NCI-H82 treated with DMSO at 0.1 percent for 48 hours (cell line): ENCODE results near the gene IQGAP2.

Experiments
- DNase-seq: peaks from one replicate; lab custom pipeline; 2025; ENCODE audit not compliant: unreplicated experiment; lab: John Stamatoyannopoulos, UW

Gene IQGAP2

GRCh38 chr5:76703707-76704106 lies 300.6 kb downstream of the IQGAP2 start:
- DNase-seq: no peak

- no peak for DNase-seq
Measured at GRCh38 chr5:76704131-76704663, 301.1 kb downstream of the IQGAP2 start.

GRCh38 chr5:76705574-76705973 lies 302.5 kb downstream of the IQGAP2 start:
- no peak for DNase-seq

GRCh38 chr5:76709762-76710161 lies 306.7 kb downstream of the IQGAP2 start:
- no peak for DNase-seq

- no peak for DNase-seq
Measured at GRCh38 chr5:76710991-76711390, 307.9 kb downstream of the IQGAP2 start.

GRCh38 chr5:76714751-76715485 lies 311.8 kb downstream of the IQGAP2 start:
- DNase-seq: no peak

GRCh38 chr5:76715486-76715735 lies 312.3 kb downstream of the IQGAP2 start:
- no peak for DNase-seq

GRCh38 chr5:76715736-76716455 lies 312.8 kb downstream of the IQGAP2 start, which contains the start of gene F2R:
TSS of gene F2R (plus strand) at chr5:76716126. CDS start at chr5:76716308, 182 bp downstream.
- no peak for DNase-seq

GRCh38 chr5:76716456-76717157 lies 313.5 kb downstream of the IQGAP2 start:
- no peak for DNase-seq

- DNase-seq: no peak
Measured at GRCh38 chr5:76717222-76718083, 314.4 kb downstream of the IQGAP2 start.

- DNase-seq: no peak
Measured at GRCh38 chr5:76718381-76718832, 315.3 kb downstream of the IQGAP2 start.

GRCh38 chr5:76718880-76719279 lies 315.8 kb downstream of the IQGAP2 start:
- DNase-seq: no peak

GRCh38 chr5:76720988-76721569 lies 318.0 kb downstream of the IQGAP2 start:
- DNase-seq: no peak

GRCh38 chr5:76723266-76723665 lies 320.2 kb downstream of the IQGAP2 start:
- no peak for DNase-seq

- no peak for DNase-seq
Measured at GRCh38 chr5:76723906-76724305, 320.8 kb downstream of the IQGAP2 start.

- no peak for DNase-seq
Measured at GRCh38 chr5:76724871-76725270, 321.8 kb downstream of the IQGAP2 start.

GRCh38 chr5:76728965-76729364 lies 325.9 kb downstream of the IQGAP2 start:
- no peak for DNase-seq

GRCh38 chr5:76729373-76730290 lies 326.5 kb downstream of the IQGAP2 start:
- DNase-seq: no peak

GRCh38 chr5:76732405-76733048 lies 329.4 kb downstream of the IQGAP2 start:
- DNase-seq: no peak
